Placental epithelial cell (primary cell): Measurements from ENCODE around the gene ESAM. TPM values are rescaled to one million over a fixed set of nuclear protein-coding genes. Genes with fewer than 3 reads are reported as not detected.

Source experiments
- total RNA-seq: library from RNA; depleted of rRNA; stranded (reverse); fragments of >200 nt; gene quantifications from 2 replicates; pipeline ENCODE4 v1.2.3, GENCODE V29; 2012

Gene ESAM
- total RNA-seq, result under 0.01 and 0.22 TPM in 2 replicates

DNA sequence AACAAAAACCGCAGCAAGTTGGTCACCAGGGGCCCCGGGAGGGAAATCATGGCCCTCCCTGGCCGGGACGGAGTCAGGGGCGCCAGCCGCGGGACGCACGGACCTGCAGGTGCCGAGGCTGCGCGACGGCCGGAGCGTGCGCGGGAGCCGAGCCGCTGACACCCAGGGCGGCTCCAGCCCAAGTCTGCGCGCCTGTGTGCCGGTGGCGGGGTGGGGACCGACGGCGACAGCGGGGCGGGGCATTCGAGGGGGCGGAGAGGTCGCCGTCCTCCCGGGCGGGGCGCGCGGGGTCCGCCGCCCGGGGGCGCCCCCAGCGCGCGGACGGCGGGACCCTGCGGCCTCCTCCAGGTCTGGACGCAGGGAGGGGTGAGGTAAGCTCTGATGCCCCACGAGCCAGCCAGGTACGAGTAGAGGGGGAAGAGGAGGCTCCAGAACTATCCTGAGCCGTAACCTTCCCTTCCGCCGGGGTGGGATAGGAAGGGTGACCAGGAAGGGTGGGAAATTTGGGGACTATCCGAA lies at the start of gene ESAM:
TSS of gene ESAM (minus strand) at position 186 of the 519 bp plus-strand sequence. CDS start at position 50, 136 bp downstream.

GRCh38 chr11:124800226-124800929 lies 38.3 kb upstream of the ESAM start, which contains the start of gene MSANTD2:
Gene MSANTD2 (minus strand): TSS chr11:124800406. CDS start chr11:124800380, 26 bp downstream.

DNA sequence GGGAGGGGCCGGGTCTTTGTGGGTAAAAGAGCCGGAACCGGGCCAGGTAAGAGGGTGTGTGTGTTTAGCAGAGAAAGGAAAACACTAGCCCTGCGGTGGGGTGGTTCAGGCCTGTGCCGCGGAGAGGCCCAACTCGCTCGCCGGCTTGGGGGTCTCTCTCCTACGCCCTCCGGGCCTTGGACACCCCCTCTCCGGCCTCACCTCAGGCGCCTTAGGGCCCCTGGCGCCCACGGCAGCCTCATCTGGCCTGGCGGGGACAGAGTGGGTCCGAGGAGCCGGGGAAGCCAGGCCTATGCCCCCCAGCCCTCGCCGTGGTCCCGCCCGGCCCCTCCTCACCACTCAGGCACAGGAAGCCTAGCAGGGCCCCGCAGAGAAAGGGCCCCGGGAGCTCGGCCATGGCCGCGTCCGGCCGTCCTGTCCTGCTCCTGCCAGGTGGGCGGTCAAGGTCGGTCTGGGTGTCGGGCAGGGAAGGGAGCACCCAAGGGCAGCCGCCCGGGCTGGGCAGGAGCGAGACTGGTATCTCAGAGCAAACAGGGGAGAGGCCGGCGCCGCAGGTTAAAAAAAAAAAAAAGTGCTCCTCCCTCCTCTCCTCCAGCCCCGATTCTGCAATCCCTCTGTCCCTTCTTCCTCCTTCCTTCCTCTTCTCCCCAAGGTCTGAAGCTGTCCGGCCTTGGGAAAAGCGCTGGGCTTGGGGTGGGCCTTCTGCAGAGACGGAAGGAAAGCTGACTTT lies 10.2 kb downstream of the ESAM start, which contains the start of gene VSIG2:
TSS of gene VSIG2 (minus strand) at position 515 of the 730 bp plus-strand sequence. CDS start at position 397, 118 bp downstream.

GRCh38 chr11:124739479-124740276 lies 22.4 kb downstream of the ESAM start, which contains the start of gene NRGN:
Gene NRGN (plus strand): TSS chr11:124739942. CDS start chr11:124740085, 143 bp downstream.

Other genes starting within 250 kb of the ESAM start
- gene OR8B12, start 218.6 kb downstream of the ESAM start, total RNA-seq, result not detected in 2 replicates
- gene OR8A1, start 192.3 kb downstream of the ESAM start, total RNA-seq, result not detected in 2 replicates
- gene PANX3, start 150.9 kb downstream of the ESAM start, total RNA-seq, result not detected in 2 replicates
- 24.3 and 28.6 TPM in 2 replicates for gene TBRG1, start 139.4 kb downstream of the ESAM start, total RNA-seq
- gene SIAE, start 88.6 kb downstream of the ESAM start, total RNA-seq, result 4.1 and 7.9 TPM in 2 replicates
- gene SPA17, start 88.4 kb downstream of the ESAM start, total RNA-seq, result 2.7 and 3.5 TPM in 2 replicates
- gene NRGN, start 22.3 kb downstream of the ESAM start, total RNA-seq, result 0.11 TPM in 1 of 2 replicates, not detected in the other
- gene VSIG2, start 10.0 kb downstream of the ESAM start, total RNA-seq, result under 0.01 and 0.33 TPM in 2 replicates
- gene MSANTD2, start 38.1 kb upstream of the ESAM start, total RNA-seq, result 9.8 and 11.8 TPM in 2 replicates
- gene ROBO3, start 103.1 kb upstream of the ESAM start, total RNA-seq, result 22.7 and 24.7 TPM in 2 replicates
- under 0.01 and 0.65 TPM in 2 replicates for gene ROBO4, start 135.6 kb upstream of the ESAM start, total RNA-seq
- 0.22 TPM in 1 of 2 replicates, not detected in the other for gene HEPN1, start 157.0 kb upstream of the ESAM start, total RNA-seq
- gene HEPACAM, start 173.8 kb upstream of the ESAM start, total RNA-seq, result not detected in 2 replicates
- 3.5 and 5.1 TPM in 2 replicates for gene CCDC15, start 191.9 kb upstream of the ESAM start, total RNA-seq